ENCODE data around the gene CILP.
"Not testable (repeated sequence)": the region's sequence is repeated elsewhere in the genome, so short reads cannot be mapped to it uniquely, and the experiment has no call there.

The CILP gene

GRCh38 chr15:65231306-65231705 is 20.0 kb upstream of the CILP start:
- Histone ChIP-seq H3K27ac (no peak overlapping the region), H3K4me3 (no peak overlapping the region)

DNA sequence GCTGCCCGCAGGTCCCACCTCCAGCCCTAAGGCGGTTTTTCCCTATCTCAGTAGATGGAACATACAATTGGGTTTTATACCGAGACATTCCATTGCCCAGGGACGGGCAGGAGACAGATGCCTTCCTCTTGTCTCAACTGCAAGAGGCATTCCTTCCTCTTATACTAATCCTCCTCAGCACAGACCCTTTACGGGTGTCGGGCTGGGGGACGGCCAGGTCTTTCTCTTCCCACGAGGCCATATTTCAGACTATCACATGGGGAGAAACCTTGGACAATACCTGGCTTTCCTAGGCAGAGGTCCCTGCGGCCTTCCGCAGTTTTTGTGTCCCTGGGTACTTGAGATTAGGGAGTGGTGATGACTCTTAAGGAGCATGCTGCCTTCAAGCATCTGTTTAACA is 15.6 kb upstream of the CILP start:
- H3K4me3 ChIP-seq, H3K27ac ChIP-seq: not testable (repeated sequence)

DNA sequence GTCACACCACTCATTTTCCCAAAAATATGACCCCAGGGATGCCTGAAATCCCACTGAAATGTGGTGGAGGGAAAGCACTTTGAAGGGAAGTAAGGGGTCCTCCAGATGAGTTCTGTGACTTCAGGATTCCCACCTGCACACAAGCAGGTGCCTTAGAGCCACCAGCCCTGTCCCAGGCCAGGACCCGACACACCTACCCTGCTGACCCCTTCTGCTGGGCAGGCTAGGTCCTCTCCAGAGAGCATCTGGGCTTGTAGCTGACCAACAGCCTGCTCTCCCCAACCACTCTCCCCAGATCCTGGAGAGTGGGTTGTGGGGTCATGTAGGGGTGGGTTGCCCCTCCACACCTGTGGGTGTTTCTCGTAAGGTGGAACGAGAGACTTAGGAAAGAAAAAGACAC is 14.9 kb upstream of the CILP start:
- no peak overlapping the region for H3K27ac ChIP-seq
- no peak overlapping the region for H3K4me3 ChIP-seq

- no peak overlapping the region for H3K4me3 ChIP-seq
- no peak overlapping the region for H3K27ac ChIP-seq
These were observed 12.7 kb upstream of the CILP start for GRCh38 chr15:65223996-65224395.

- Histone ChIP-seq H3K27ac (no peak overlapping the region), H3K4me3 (no peak overlapping the region)
These were observed 11.6 kb upstream of the CILP start for GRCh38 chr15:65222891-65223290.

GRCh38 chr15:65221697-65222096 is 10.4 kb upstream of the CILP start:
- no peak overlapping the region for H3K27ac ChIP-seq

DNA sequence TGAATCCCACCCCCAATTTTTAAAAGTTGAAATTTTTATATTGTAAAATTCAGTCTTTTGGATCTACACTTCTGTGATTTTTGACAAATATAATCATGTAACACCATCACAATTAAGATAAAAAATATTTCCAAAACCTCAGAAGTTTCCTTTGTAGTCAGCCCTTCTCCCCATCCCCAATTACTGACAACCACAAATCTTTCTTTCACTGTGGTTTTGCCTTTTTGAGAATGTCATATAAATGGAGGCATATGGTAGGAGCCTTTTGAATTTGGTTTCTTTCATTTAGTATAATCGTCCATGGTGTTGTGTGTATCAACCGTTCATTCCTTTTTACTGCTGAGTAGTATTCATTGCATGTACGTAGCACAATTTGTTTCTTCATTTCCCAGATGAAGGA is 7.9 kb upstream of the CILP start:
- no peak overlapping the region for H3K4me3 ChIP-seq
- H3K27ac ChIP-seq: no peak overlapping the region

More at GRCh38 chr15:65221697-65222096, 10.4 kb upstream of the CILP start:
- no peak overlapping the region for H3K4me3 ChIP-seq

DNA sequence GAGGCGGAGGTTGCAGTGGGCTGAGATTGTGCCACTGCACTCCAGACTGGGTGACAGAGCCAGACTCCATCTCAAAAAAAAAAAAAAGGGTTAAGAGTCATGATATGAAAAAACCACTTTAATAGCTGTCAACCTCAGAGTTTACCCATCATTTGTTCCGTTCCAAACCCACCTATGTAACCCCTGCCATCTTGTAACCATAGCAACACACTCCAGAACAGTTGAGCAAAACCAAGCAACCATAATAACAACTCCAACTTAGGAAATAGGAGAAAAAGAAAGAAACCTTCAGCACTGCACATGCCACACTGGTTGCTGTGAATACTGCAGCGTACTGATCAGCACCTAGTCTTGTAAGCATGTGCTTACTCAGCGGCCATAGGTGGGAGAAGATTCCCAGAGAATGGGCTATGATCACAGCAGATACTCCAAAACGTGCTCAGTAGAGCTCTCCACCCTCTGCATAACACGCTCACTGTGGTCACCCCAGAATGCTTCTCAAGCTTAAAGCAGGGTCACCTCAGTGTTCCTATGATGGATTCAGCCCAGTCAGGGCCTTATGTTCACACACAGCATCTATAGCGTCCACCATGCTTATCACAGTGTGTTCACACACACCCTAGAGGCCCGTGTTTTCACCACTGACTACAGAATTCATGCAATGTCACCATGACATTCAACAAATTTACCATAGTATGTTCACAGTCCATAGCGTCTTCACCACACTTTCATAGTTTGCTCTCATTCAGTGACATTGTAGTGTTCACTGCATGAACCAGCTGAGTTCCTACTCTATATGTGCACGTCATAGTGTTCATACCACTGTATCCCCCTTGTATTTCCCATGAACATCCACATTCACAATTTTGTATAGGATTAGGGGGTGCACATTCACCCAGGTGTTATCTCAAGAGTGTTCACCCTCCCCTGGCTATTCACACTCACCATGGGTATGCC is 6.5 kb upstream of the CILP start:
- Histone ChIP-seq H3K27ac (no peak overlapping the region), H3K4me3 (no peak overlapping the region)

DNA sequence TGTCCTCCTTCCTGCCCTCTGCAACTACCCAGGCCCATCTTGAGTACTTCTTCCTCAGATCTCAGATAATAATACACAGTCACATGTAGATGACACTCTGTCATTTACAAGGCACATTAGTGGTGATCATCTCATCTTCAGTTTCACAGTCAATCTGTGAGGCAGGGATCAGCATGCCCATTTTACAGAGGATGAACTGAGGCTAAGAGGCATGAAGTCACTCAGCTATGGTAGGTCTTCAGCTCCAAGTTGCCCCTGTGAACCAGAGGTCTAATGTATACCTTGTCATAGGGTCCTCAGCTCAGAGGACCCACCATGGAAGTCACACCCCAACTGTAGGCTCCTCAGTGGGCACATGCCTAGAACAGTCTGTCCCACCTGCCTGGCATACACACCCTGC is 4.2 kb upstream of the CILP start:
- Histone ChIP-seq H3K4me3 (no peak overlapping the region), H3K27ac (no peak overlapping the region)

DNA sequence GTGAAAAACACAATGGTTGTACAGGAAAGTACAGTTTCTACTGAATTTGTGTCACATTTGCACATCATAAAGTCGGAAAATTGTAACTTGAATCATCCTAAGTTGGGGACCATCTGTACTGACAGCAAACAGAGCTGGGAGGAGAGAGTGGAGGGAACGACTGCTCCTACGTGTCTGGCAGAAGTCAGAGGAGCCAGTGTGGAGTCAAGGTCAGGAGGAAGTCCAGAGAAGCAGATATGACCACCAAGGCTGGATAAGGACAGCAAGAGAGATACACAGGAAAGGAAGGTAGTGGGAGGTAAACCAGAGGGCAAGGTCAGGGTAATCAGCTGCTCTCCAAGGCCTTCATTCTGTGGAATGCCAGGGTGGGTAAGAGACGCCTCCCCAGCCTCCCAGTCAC is 2.7 kb upstream of the CILP start:
- Histone ChIP-seq H3K27ac (no peak overlapping the region), H3K4me3 (no peak overlapping the region)

- Histone ChIP-seq H3K4me3 (no peak overlapping the region), H3K27ac (no peak overlapping the region)
These were observed 2.0 kb upstream of the CILP start for GRCh38 chr15:65213241-65213640.

- peak overlapping the region in 2 of 21 experiments; percentile 10 to 22 for H3K27ac ChIP-seq
- no peak overlapping the region for H3K4me3 ChIP-seq
These were observed 824 bp upstream of the CILP start for GRCh38 chr15:65212097-65212496.

DNA sequence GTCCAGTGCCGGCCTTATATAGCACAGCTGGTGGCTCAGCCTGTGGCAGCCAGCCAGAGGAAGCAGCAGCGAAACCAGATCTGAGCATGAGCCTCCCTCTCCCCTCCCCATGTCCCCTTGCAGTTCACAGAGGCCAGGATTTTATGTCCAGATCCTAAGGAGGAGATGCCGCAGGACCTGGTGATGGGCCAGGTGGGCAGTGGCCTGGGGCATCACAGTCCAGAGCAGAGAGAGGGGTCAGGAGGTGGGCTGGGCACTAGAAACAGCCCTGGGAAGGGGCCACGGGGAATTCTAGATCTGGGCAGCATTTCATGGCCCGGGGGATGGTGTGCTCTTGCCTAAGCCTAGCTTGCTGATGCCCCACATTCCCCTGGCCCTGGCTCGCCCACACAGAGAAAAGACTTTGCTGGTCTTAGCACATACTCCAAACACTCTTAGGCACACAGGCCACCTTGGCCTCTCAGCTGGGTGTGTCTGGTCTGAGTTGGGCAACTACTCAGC is 259 bp upstream of the CILP start:
- Histone ChIP-seq H3K27ac (peak overlapping the region in 5 of 21 experiments; percentile 4 to 36 (median 26)), H3K4me3 (peak overlapping the region in 1 of 7 experiments; percentile 4)

GRCh38 chr15:65209701-65210643 is 1.3 kb downstream of the CILP start:
- no peak overlapping the region for H3K4me3 ChIP-seq
- peak overlapping the region in 4 of 21 experiments; percentile 20 to 61 (median 37) for H3K27ac ChIP-seq

DNA sequence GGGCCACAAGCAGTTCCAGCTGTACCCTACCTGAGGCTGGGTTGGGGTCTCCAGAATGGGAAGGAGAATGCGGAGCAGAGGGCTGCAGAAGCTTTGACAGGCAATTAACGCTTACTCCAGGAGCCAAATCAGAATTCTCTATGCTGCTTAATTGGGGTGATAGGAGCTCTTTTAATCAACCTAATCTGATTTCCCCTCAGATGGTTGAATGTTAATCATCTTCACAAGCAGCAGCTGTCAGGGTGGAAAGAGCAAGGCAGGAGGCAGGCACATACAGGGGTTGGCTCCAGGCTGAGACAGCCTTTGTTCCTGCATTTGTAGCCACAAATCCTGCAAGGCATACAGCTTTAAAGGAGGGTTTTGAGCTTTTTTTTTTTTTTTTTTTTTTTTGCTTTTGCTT is 2.6 kb downstream of the CILP start:
- no peak overlapping the region for H3K27ac ChIP-seq
- H3K4me3 ChIP-seq: no peak overlapping the region

DNA sequence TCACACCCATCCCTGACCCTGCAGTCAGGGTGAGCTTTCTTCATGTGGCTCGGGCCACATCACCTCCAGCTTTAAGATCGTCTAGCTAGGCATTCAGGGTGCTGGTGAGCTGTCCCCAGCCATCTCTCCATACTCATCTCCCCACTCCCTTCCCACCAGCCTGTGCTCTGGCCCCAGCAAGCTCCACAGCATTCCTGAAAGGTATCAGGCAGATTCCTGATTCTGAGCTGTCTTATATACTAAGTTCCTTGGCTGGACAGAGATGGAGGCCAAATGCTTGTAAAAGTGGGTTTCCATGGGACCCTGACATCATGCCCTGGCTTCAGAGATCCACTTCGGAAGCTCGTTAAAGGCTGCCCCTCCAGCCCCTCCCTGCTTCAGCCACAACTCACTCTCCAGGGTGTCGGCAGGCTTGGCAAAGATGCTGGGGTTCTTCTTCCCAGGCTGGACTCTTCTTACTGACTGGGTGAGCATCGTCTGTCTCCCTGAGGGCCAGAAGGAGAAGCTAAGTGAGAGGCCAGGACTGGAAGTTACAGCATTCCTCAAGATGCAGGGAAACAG is 3.9 kb downstream of the CILP start:
- no peak overlapping the region for H3K27ac ChIP-seq
- no peak overlapping the region for H3K4me3 ChIP-seq

GRCh38 chr15:65206750-65207149 is 4.5 kb downstream of the CILP start:
- Histone ChIP-seq H3K4me3 (no peak overlapping the region), H3K27ac (no peak overlapping the region)

GRCh38 chr15:65204931-65205660 is 6.2 kb downstream of the CILP start:
- H3K27ac ChIP-seq: no peak overlapping the region
- H3K4me3 ChIP-seq: no peak overlapping the region

DNA sequence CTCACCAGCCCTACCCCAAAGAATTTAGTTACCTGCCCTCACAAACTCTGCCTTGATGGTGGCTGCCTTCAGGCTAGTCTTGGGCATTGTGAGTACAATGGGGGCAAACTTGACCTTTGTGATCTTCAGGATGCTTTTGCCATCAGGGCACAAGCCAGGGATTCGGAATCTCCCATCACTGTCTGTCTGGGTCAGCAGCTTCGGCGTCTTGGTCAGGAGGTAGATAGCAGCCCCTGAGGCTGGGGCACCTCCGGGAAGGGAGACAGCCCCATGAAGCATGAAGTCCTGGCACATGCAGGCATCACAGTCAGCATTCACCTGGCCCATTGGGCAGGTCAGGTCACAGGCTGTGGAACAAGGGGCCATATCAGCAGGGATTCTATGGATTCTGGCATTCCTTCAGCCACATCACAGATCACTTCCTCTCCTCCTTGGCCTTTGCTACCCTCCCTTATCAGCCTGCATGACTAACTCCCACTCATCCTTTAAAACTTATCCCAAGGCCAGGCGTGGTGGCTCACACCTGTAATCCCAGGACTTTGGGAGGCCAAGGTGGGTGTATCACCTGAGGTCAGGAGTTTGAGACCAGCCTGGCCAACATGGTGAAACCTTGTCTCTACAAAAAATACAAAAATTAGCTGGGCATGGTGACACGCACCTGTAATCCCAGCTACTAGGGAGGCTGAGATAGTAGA is 6.9 kb downstream of the CILP start:
- Histone ChIP-seq H3K4me3 (no peak overlapping the region), H3K27ac (no peak overlapping the region)
